HepG2 (cell line): ENCODE measurements around the gene TPPP2. TPM values are rescaled to one million over a fixed set of nuclear protein-coding genes. Genes with fewer than 3 reads are reported as not detected.

Experiments used
- AFF4 ChIP-seq: sonication (generic); formaldehyde crosslinking; IDR thresholded peaks from 2 replicates; pipeline ENCODE4 v1.4.0; 2020; ENCODE audit warnings: missing genetic modification reagents
- ATF7-NPFF ChIP-seq: sonication (generic); formaldehyde crosslinking; IDR thresholded peaks from 2 replicates; pipeline ENCODE4 v1.8.1; 2023; ENCODE audit warnings: mild to moderate bottlenecking, low read depth, missing genetic modification reagents, moderate library complexity
- HMG20B ChIP-seq: conservative IDR thresholded peaks from 2 replicates; pipeline ENCODE4 v1.6.1; 2016; ENCODE audit warnings: missing genetic modification reagents, missing compliant biosample characterization
- HNF4G ChIP-seq, 2 experiments: sonication (generic) in 1 of 2; formaldehyde crosslinking in 1 of 2; IDR thresholded peaks; 2 replicates each; pipeline versions ENCODE4 v1.4.0 to v1.6.1; 2011 to 2020; ENCODE audit warnings: borderline replicate concordance in 2 of 2, low read depth in 2 of 2, mild to moderate bottlenecking in 2 of 2, low read length in 1 of 2, missing genetic modification reagents in 1 of 2, moderate library complexity in 1 of 2
- KDM5B ChIP-seq: sonication (generic); formaldehyde crosslinking; IDR thresholded peaks from 2 replicates; pipeline ENCODE4 v1.4.0; 2020; ENCODE audit warnings: missing genetic modification reagents, mild to moderate bottlenecking, borderline replicate concordance
- KIAA2018 ChIP-seq: sonication (generic); formaldehyde crosslinking; IDR thresholded peaks from 2 replicates; pipeline ENCODE4 v1.5.0; 2020; ENCODE audit warnings: mild to moderate bottlenecking, missing genetic modification reagents, borderline replicate concordance
- MIER2 ChIP-seq: IDR thresholded peaks from 2 replicates; pipeline ENCODE4 v1.6.1; 2016; ENCODE audit warnings: missing biosample characterization, missing genetic modification reagents
- SALL1 ChIP-seq: sonication (generic); formaldehyde crosslinking; IDR thresholded peaks from 2 replicates; pipeline ENCODE4 v1.8.0; 2022; ENCODE audit warnings: mild to moderate bottlenecking, missing genetic modification reagents
- SMC3 ChIP-seq: IDR thresholded peaks from 2 replicates; pipeline ENCODE4 v1.6.1; 2011; ENCODE audit warnings: low read length, improper control_type of control experiment
- SP2 ChIP-seq: sonication (generic); formaldehyde crosslinking; IDR thresholded peaks from 2 replicates; pipeline ENCODE4 v1.5.1; 2020; ENCODE audit warnings: mild to moderate bottlenecking, missing genetic modification reagents
- SP4 ChIP-seq: sonication (generic); formaldehyde crosslinking; IDR thresholded peaks from 2 replicates; pipeline ENCODE4 v1.8.1; 2023; ENCODE audit warnings: mild to moderate bottlenecking, missing genetic modification reagents
- ZBTB33 ChIP-seq: sonication (generic); formaldehyde crosslinking; IDR thresholded peaks from 2 replicates; pipeline ENCODE4 v1.4.0; 2020; ENCODE audit warnings: missing genetic modification reagents
- ZBTB38 ChIP-seq: sonication (generic); formaldehyde crosslinking; IDR thresholded peaks from 2 replicates; pipeline ENCODE4 v1.5.1; 2020; ENCODE audit warnings: mild to moderate bottlenecking, missing genetic modification reagents
- ZFP90 ChIP-seq: sonication (generic); formaldehyde crosslinking; IDR thresholded peaks from 2 replicates; pipeline ENCODE4 v1.8.0; 2022; ENCODE audit warnings: missing genetic modification reagents, mild to moderate bottlenecking, inconsistent platforms, borderline replicate concordance
- ZNF331 ChIP-seq: sonication (generic); formaldehyde crosslinking; IDR thresholded peaks from 2 replicates; pipeline ENCODE4 v1.4.0; 2020; ENCODE audit warnings: missing genetic modification reagents
- ZNF709 ChIP-seq: sonication (generic); formaldehyde crosslinking; IDR thresholded peaks from 2 replicates; pipeline ENCODE4 v1.5.0; 2020; ENCODE audit warnings: mild to moderate bottlenecking, missing genetic modification reagents
- polyA plus RNA-seq, 8 experiments: library from polyadenylated mRNA; depleted of rRNA in 3 of 8; stranded (reverse) in 7 of 8; unstranded in 1 of 8; fragments of >200 nt; fragmentation: Illumina TruSeq in 4 of 8; extraction: Trizol in 4 of 8; gene quantifications; 2 replicates each; pipeline versions ENCODE4 v1.2.1 to v1.2.3, GENCODE V29; 2011 to 2016; ENCODE audit warnings: low read depth in 4 of 8, missing spikeins in 1 of 8, mixed read lengths in 1 of 8; ENCODE audit not compliant: insufficient read depth in 1 of 8
- total RNA-seq, 5 experiments: library from RNA; depleted of rRNA; stranded (reverse); fragments of >200 nt; fragmentation: Illumina TruSeq; extraction: Trizol; gene quantifications; 2 replicates each; pipeline ENCODE4 v1.2.3, GENCODE V29; 2016; ENCODE audit warnings: low read depth in 1 of 5

Gene TPPP2
- total and polyA plus RNA-seq, 2 of the 13 experiments (the other 11 are each of a cell fraction or from before 2014, with no cell fraction given), result 0.58 to 4.2 TPM

DNA sequence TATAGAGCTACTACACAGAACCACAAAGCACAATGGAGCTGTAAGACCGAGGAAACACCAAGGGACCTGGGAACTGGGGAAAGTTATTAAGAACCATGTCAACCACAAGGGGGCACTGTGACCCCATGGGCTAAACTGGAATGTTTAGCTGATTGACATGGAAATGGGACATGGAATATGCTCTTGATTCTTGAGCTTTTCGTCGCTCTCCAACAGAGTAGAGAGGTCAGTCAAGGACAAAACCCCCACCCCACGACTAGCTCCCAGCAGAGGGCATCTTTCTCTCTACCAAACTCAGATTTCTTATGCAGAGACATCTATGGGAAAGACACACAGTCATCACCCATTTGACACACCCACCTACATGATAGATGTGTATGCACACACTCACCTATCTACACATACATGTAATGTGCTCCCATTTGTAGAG lies 15.2 kb upstream of the TPPP2 start (continued):
- TF ChIP-seq ZBTB38 (CRISPR knock-in tag) (peak; percentile 32; the same call in 1 of the 2 replicates), SMC3 (peak; percentile 100), AFF4 (no peak), SP4 (CRISPR knock-in tag) (no peak), ZFP90 (CRISPR knock-in tag) (peak; percentile 55; the same call in 1 of the 2 replicates), ZBTB33 (CRISPR knock-in tag) (peak; percentile 81), SP2 (CRISPR knock-in tag) (no peak), HMG20B (0 out of 2 replicates have a peak, but pooled peaks have one; percentile 44), KDM5B (CRISPR knock-in tag) (no peak), KIAA2018 (CRISPR knock-in tag) (no peak), HNF4G (IDR thresholded peaks at IDR 0.05; ENCODE audit: borderline replicate concordance, low read depth, low read length) (no peak), HNF4G (CRISPR knock-in tag; IDR thresholded peaks at IDR 0.05; ENCODE audit: borderline replicate concordance, low read depth) (peak; percentile 80), ATF7-NPFF (CRISPR knock-in tag) (no peak), SALL1 (CRISPR knock-in tag) (peak; percentile 42), MIER2 (peak; percentile 61; the same call in 1 of the 2 replicates), ZNF331 (CRISPR knock-in tag) (peak; percentile 64; the same call in 1 of the 2 replicates), ZNF709 (CRISPR knock-in tag) (no peak)
